ENCODE measurements around the gene OPN3.

Gene OPN3

GRCh38 chr1:241615043-241615974 lies 24.9 kb downstream of the OPN3 start:
- no peak for DNase-seq

GRCh38 chr1:241614572-241614971 lies 25.6 kb downstream of the OPN3 start:
- no peak for DNase-seq

- DNase-seq: no peak
Observed at GRCh38 chr1:241614144-241614543, 26.0 kb downstream of the OPN3 start.

GRCh38 chr1:241612533-241613477 lies 27.4 kb downstream of the OPN3 start:
- DNase-seq: no peak

GRCh38 chr1:241611736-241612135 lies 28.4 kb downstream of the OPN3 start:
- no peak for DNase-seq

GRCh38 chr1:241611063-241611462 lies 29.1 kb downstream of the OPN3 start:
- peak; percentile 76 for DNase-seq

- peak; percentile 39 for DNase-seq
Observed at GRCh38 chr1:241610056-241610815, 29.9 kb downstream of the OPN3 start.

GRCh38 chr1:241608379-241609033 lies 31.7 kb downstream of the OPN3 start:
- DNase-seq: no peak

- DNase-seq: no peak
Observed at GRCh38 chr1:241607497-241607896, 32.7 kb downstream of the OPN3 start.

GRCh38 chr1:241606544-241606943 lies 33.6 kb downstream of the OPN3 start:
- no peak for DNase-seq

GRCh38 chr1:241605146-241605805 lies 34.9 kb downstream of the OPN3 start:
- DNase-seq: no peak

GRCh38 chr1:241603731-241604245 lies 36.4 kb downstream of the OPN3 start:
- DNase-seq: no peak

GRCh38 chr1:241600496-241600901 lies 39.7 kb downstream of the OPN3 start:
- no peak for DNase-seq

GRCh38 chr1:241598249-241598648 lies 41.9 kb downstream of the OPN3 start:
- DNase-seq: no peak

GRCh38 chr1:241596633-241597032 lies 43.5 kb downstream of the OPN3 start:
- no peak for DNase-seq

GRCh38 chr1:241593186-241593585 lies 47.0 kb downstream of the OPN3 start:
- no peak for DNase-seq

- no peak for DNase-seq
Observed at GRCh38 chr1:241592273-241592958, 47.8 kb downstream of the OPN3 start.

GRCh38 chr1:241591736-241592135 lies 48.4 kb downstream of the OPN3 start:
- DNase-seq: no peak

- no peak for DNase-seq
Observed at GRCh38 chr1:241591317-241591716, 48.9 kb downstream of the OPN3 start.

- no peak for DNase-seq
Observed at GRCh38 chr1:241590719-241591118, 49.5 kb downstream of the OPN3 start.

GRCh38 chr1:241589521-241589920 lies 50.6 kb downstream of the OPN3 start:
- DNase-seq: no peak
